ENCODE results near the gene TNXB.
"Not testable (repeated sequence)": the region's sequence is repeated elsewhere in the genome, so short reads cannot be mapped to it uniquely, and the experiment has no call there.

DNA sequence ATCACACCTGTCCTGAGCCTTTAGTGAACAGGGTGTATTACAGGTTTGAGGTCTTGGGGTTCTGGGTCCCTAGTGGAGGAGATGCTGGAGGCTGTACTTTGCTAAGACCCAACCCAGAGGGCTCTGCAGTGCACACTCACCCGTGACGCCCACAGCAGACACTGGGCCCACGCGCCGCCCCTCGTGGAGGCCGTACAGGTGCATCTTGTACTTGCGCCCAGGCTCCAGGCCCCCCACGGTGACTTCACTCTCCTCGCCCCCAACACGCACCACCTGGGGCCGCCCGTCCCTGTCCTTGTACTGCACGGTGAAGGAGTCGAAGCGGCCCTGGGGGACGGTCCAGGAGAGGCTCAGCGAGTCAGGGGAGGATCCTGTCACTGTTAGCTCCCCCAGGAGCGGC lies 41.6 kb downstream of the TNXB start:
- TF ChIP-seq CTCF, POLR2A (IDR thresholded peaks at IDR 0.05): not testable (repeated sequence)
